Trophoblast cell (in vitro differentiated cells and primary cell): ENCODE measurements around the gene GUCD1. TPM values are rescaled to one million over a fixed set of nuclear protein-coding genes. Genes with fewer than 3 reads are reported as not detected.
"Not testable (repeated sequence)": the region's sequence is repeated elsewhere in the genome, so short reads cannot be mapped to it uniquely, and the experiment has no call there.

ENCODE experiments used
- DNase-seq, 2 donors: peaks; one replicate each; pipeline ENCODE4 v3.0.0-alpha.2; 2016
- H2AFZ ChIP-seq: 2 replicates; pipeline ENCODE4 v1.6.1; 2013; ENCODE audit warnings: low read length, moderate library complexity, mild to moderate bottlenecking; ENCODE audit not compliant: insufficient read depth, poor library complexity
- H2AK5ac ChIP-seq: 2 replicates; pipeline ENCODE4 v1.6.1; 2013; ENCODE audit warnings: mild to moderate bottlenecking, low read length
- H2BK120ac ChIP-seq: 2 replicates; pipeline ENCODE4 v1.6.1; 2013; ENCODE audit warnings: low read length, mild to moderate bottlenecking, moderate library complexity; ENCODE audit not compliant: insufficient read depth, poor library complexity
- H2BK12ac ChIP-seq: 2 replicates; pipeline ENCODE4 v1.6.1; 2013; ENCODE audit warnings: mild to moderate bottlenecking, low read length, moderate library complexity
- H2BK5ac ChIP-seq: 2 replicates; pipeline ENCODE4 v1.6.1; 2013; ENCODE audit warnings: low read length, low read depth, moderate library complexity, mild to moderate bottlenecking; ENCODE audit not compliant: poor library complexity
- H3K14ac ChIP-seq: 2 replicates; pipeline ENCODE4 v1.6.1; 2013; ENCODE audit warnings: mild to moderate bottlenecking, low read length
- H3K18ac ChIP-seq: 2 replicates; pipeline ENCODE4 v1.6.1; 2013; ENCODE audit warnings: mild to moderate bottlenecking, low read length
- H3K23ac ChIP-seq: 2 replicates; pipeline ENCODE4 v1.6.1; 2013; ENCODE audit warnings: low read length
- H3K27ac ChIP-seq: 2 replicates; pipeline ENCODE4 v1.5.1; 2013; ENCODE audit warnings: low read depth, mild to moderate bottlenecking, inconsistent platforms, low read length, moderate library complexity
- H3K27me3 ChIP-seq: 2 replicates; pipeline ENCODE4 v1.6.1; 2013; ENCODE audit warnings: inconsistent platforms, mild to moderate bottlenecking, low read length, moderate library complexity; ENCODE audit not compliant: insufficient read depth
- H3K36me3 ChIP-seq, 2 experiments: 1 replicate in 1 of 2; 2 replicates in 1 of 2; pipeline ENCODE4 v1.6.1; 2013; ENCODE audit warnings: low read length in 2 of 2, mild to moderate bottlenecking in 2 of 2, moderate library complexity in 1 of 2; ENCODE audit not compliant: insufficient read depth in 2 of 2, control insufficient read depth in 1 of 2
- H3K4ac ChIP-seq: 2 replicates; pipeline ENCODE4 v1.6.1; 2013; ENCODE audit warnings: low read depth, mild to moderate bottlenecking, low read length, moderate library complexity
- H3K4me1 ChIP-seq, 2 experiments: 1 replicate in 1 of 2; 2 replicates in 1 of 2; pipeline ENCODE4 v1.6.1; 2013; ENCODE audit warnings: low read length in 2 of 2, mild to moderate bottlenecking in 2 of 2, moderate library complexity in 1 of 2; ENCODE audit not compliant: insufficient read depth in 2 of 2, control insufficient read depth in 1 of 2
- H3K4me2 ChIP-seq: 2 replicates; pipeline ENCODE4 v1.6.1; 2013; ENCODE audit warnings: inconsistent platforms, mild to moderate bottlenecking, low read length, moderate library complexity
- H3K4me3 ChIP-seq: 2 replicates; pipeline ENCODE4 v1.5.1; 2013; ENCODE audit warnings: mild to moderate bottlenecking, low read depth, low read length, inconsistent platforms
- H3K79me1 ChIP-seq: one replicate; pipeline ENCODE4 v1.6.1; 2013; ENCODE audit warnings: low read length
- H3K79me2 ChIP-seq: 2 replicates; pipeline ENCODE4 v1.6.1; 2013; ENCODE audit warnings: low read length, mild to moderate bottlenecking; ENCODE audit not compliant: control insufficient read depth, insufficient read depth, poor library complexity
- H3K9ac ChIP-seq: 2 replicates; pipeline ENCODE4 v1.6.1; 2013; ENCODE audit warnings: mild to moderate bottlenecking, low read length
- H3K9me3 ChIP-seq: 2 replicates; pipeline ENCODE4 v1.6.1; 2013; ENCODE audit warnings: low read depth, mild to moderate bottlenecking, control low read depth, inconsistent platforms, low read length; ENCODE audit not compliant: insufficient read depth
- H4K12ac ChIP-seq: 2 replicates; pipeline ENCODE4 v1.6.1; 2013; ENCODE audit warnings: low read depth, mild to moderate bottlenecking, low read length, moderate library complexity
- H4K8ac ChIP-seq: 2 replicates; pipeline ENCODE4 v1.6.1; 2013; ENCODE audit warnings: low read depth, mild to moderate bottlenecking, low read length, moderate library complexity
- H4K91ac ChIP-seq: one replicate; pipeline ENCODE4 v1.6.1; 2013; ENCODE audit warnings: low read depth, mild to moderate bottlenecking, low read length, moderate library complexity
- WGBS: extraction: QIAGEN DNeasy Blood & Tissue Kit; methylation state at CpG from one replicate; pipeline ENCODE4 v1.1.7; 2013; ENCODE audit warnings: missing lambda C conversion rate; ENCODE audit not compliant: insufficient read length, insufficient coverage; ENCODE audit errors: extremely low coverage; 5-methylcytosine and 5-hydroxymethylcytosine counted together
- polyA plus RNA-seq: library from polyadenylated mRNA; stranded (reverse); fragments of 200-250 nt; gene quantifications from 2 replicates; pipeline ENCODE4 v1.2.3, GENCODE V29; 2013

Gene GUCD1
- 42.2 and 45.8 TPM in 2 replicates for polyA plus RNA-seq

GRCh38 chr22:24554313-24555164, at the start of gene GUCD1:
Gene GUCD1 (minus strand): TSS chr22:24555138. CDS start chr22:24554991, 147 bp downstream.
- H4K8ac ChIP-seq: peak within 1 kb of the TSS; percentile 98
- peak within 1 kb of the TSS; percentile 89 for H2AK5ac ChIP-seq
- H2BK5ac ChIP-seq: peak within 1 kb of the TSS; percentile 90
- H3K79me1 ChIP-seq: peaks cover 11% of the 10 kb centered on the region
- peak; percentile 11 to 35 for DNase-seq
- peak within 1 kb of the TSS; percentile 66 for H4K12ac ChIP-seq
- peak within 1 kb of the TSS; percentile 95 for H3K14ac ChIP-seq
- no peaks in the 10 kb centered on the region for H3K27me3 ChIP-seq
- peak within 1 kb of the TSS; percentile 97 for H3K9ac ChIP-seq
- H3K4ac ChIP-seq: peak within 1 kb of the TSS; percentile 91
- peak within 1 kb of the TSS; percentile 90 for H3K27ac ChIP-seq
- H3K79me2 ChIP-seq: peaks cover 14% of the 10 kb centered on the region
- H3K4me2 ChIP-seq: peak within 1 kb of the TSS; percentile 94
- peak within 1 kb of the TSS; percentile 83 for H4K91ac ChIP-seq
- H3K4me1 ChIP-seq: peaks cover 8 to 12% of the 10 kb centered on the region in 2 experiments
- WGBS: no CpG with 5 or more reads among the region's 64 CpGs
- H3K36me3 ChIP-seq: peaks cover 11 to 21% of the 10 kb centered on the region in 2 experiments
- peak within 1 kb of the TSS; percentile 95 for H3K4me3 ChIP-seq
- peak within 1 kb of the TSS; percentile 81 for H2BK120ac ChIP-seq
- peak within 1 kb of the TSS; percentile 89 for H3K18ac ChIP-seq
- H3K23ac ChIP-seq: no peak within 1 kb of the TSS
- H2AFZ ChIP-seq: peak within 1 kb of the TSS; percentile 90
- no peaks in the 10 kb centered on the region for H3K9me3 ChIP-seq
- H2BK12ac ChIP-seq: peak within 1 kb of the TSS; percentile 23

- H3K4me2 ChIP-seq: peak overlapping the region; percentile 33
- H3K9ac ChIP-seq, H4K91ac ChIP-seq, H3K23ac ChIP-seq, H4K12ac ChIP-seq, H3K79me1 ChIP-seq, H2BK120ac ChIP-seq, H3K14ac ChIP-seq, H2BK12ac ChIP-seq, H4K8ac ChIP-seq, DNase-seq, H3K18ac ChIP-seq, H3K36me3 ChIP-seq, H3K27me3 ChIP-seq, H3K9me3 ChIP-seq, H2AK5ac ChIP-seq, H2AFZ ChIP-seq, H3K4ac ChIP-seq, H3K4me3 ChIP-seq, H3K79me2 ChIP-seq: not testable (repeated sequence)
- H2BK5ac ChIP-seq: peak overlapping the region; percentile 37
- peaks cover 2 to 13% of the 10 kb centered on the region in 2 experiments for H3K4me1 ChIP-seq
- H3K27ac ChIP-seq: peak overlapping the region; percentile 67
- WGBS: no CpG with 5 or more reads among the region's 18 CpGs
Observed at GRCh38 chr22:24603770-24604629, 49.1 kb upstream of the GUCD1 start.

DNA sequence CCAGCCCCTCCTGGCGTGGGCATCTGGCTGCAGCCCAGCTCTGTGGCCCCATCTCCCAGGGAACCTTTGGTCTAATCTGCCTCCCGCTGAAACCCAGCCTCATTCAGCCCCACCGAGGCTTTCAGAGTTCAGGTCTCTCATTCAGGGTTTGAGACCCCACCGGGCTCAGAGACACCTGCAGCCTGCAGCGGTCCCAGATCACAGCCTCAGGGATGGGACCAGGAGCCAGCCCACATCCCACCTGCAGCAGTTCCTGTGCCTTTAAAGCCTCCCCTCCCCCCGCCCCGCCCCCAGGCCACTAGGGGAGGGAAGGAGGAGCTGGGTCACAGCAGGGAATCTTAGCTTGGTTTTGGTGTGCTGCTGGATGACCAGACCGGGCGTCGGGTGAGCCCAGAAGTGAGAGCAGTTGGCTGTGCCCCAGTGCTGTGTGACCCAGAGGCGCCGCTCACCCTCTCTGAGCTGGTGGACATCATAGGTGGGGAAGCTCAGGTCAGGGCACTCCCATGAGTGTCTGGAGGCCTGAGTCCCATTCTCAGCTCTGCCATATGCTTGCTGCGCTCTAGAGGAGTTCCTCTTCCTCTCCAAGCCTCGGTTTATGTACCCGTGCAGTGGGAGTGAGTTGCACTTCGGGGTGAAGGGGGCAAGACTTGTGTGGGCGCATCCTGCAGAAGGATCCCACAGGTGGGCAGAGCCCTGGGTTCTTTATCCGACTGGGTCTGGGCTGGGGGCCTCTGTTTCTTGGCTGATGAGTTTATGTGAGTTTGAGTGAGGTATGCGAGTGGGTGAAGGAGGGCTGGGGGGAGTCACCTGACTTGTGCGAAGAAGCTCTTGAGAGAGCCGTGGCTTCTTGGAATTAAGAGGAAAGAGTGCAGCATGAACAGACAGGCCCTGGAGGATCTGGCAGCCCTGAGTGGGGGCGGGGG, 48.2 kb upstream of the GUCD1 start, which contains the start of gene GGT1:
GGT1 (plus strand) TSS at position 347 of the 923 bp plus-strand sequence. CDS start 7,889 bp downstream, outside the sequence.
- not testable (repeated sequence) for H3K79me2 ChIP-seq, H3K79me1 ChIP-seq, H4K12ac ChIP-seq, H3K9me3 ChIP-seq, H2AFZ ChIP-seq, H3K4me3 ChIP-seq, H3K9ac ChIP-seq, DNase-seq, H3K4ac ChIP-seq, H3K27me3 ChIP-seq, H3K23ac ChIP-seq, H3K18ac ChIP-seq, H3K36me3 ChIP-seq, H3K14ac ChIP-seq
- Histone ChIP-seq H3K4me1 (peaks cover 2 to 13% of the 10 kb centered on the region in 2 experiments), H2BK12ac (peak within 1 kb of the TSS; percentile 79), H2BK5ac (peak within 1 kb of the TSS; percentile 45), H3K27ac (peak within 1 kb of the TSS; percentile 85), H4K8ac (peak within 1 kb of the TSS; percentile 32), H2AK5ac (peak within 1 kb of the TSS; percentile 15), H2BK120ac (peak within 1 kb of the TSS; percentile 30), H4K91ac (peak within 1 kb of the TSS; percentile 66), H3K4me2 (peak within 1 kb of the TSS; percentile 50)
- WGBS: no CpG with 5 or more reads among the region's 22 CpGs
